Motor neuron (in vitro differentiated cells): ENCODE data around the gene IMPDH2. TPM values are rescaled to one million over a fixed set of nuclear protein-coding genes. Genes with fewer than 3 reads are reported as not detected.
A peak's percentile ranks its signal among the peaks of the same experiment; 100 is the strongest.
"Not testable (repeated sequence)": the region's sequence is repeated elsewhere in the genome, so short reads cannot be mapped to it uniquely, and the experiment has no call there.

Source experiments
- ATAC-seq, 8 experiments: fragments of 200-7000 bp; cut with Tn5 transposase; replicated peaks in 6 of 8; 2 replicates each; pipeline ENCODE4 v1.8.0; 2021; ENCODE audit warnings: mild to moderate bottlenecking in 8 of 8, moderate library complexity in 8 of 8
- H3K27ac ChIP-seq, 2 donors: fragments of 250-450 bp; sonication (Bioruptor Pico); 2 replicates each; pipeline ENCODE4 v1.9.0; 2021; ENCODE audit warnings: antibody characterized with exemption in 2 of 2, mild to moderate bottlenecking in 2 of 2, moderate library complexity in 1 of 2
- H3K4me1 ChIP-seq, 2 donors: fragments of 250-450 bp; sonication (Bioruptor Pico); replicated peaks in 1 of 2; 2 replicates each; pipeline ENCODE4 v1.6.1; 2021; ENCODE audit warnings: antibody characterized with exemption in 2 of 2, mild to moderate bottlenecking in 2 of 2, moderate library complexity in 1 of 2
- H3K4me3 ChIP-seq, 5 donors: fragments of 250-450 bp; sonication (Bioruptor Pico); 2 replicates each; pipeline ENCODE4 v1.9.0; 2021; ENCODE audit warnings: antibody characterized with exemption in 5 of 5, mild to moderate bottlenecking in 5 of 5, moderate library complexity in 4 of 5
- WGBS, 10 experiments: fragments of 450-650 bp; shearing (Covaris generic); methylation state at CpG; one replicate each; pipeline ENCODE4 v1.0.0; 2022; 5-methylcytosine and 5-hydroxymethylcytosine counted together
- in situ Hi-C, 9 experiments: fragments of 400-800 bp; cut with MboI; loops; one replicate each; pipeline ENCODE4 v1.15.0; 2021; ENCODE audit warnings: low sequenced_read_pairs in 9 of 9, low pct_unique_long_range_greater_than_20kb in 2 of 9; ENCODE audit not compliant: unreplicated experiment in 9 of 9
- total RNA-seq, 8 experiments: library from RNA; unstranded; fragments of 300-600 nt; gene quantifications; 2 replicates each; pipeline versions ENCODE4 v1.2.3 to v1.2.4, GENCODE V29; 2022

IMPDH2 gene
- total RNA-seq, 8 experiments from 2014 or later: 175 to 414 (median 331) TPM

DNA sequence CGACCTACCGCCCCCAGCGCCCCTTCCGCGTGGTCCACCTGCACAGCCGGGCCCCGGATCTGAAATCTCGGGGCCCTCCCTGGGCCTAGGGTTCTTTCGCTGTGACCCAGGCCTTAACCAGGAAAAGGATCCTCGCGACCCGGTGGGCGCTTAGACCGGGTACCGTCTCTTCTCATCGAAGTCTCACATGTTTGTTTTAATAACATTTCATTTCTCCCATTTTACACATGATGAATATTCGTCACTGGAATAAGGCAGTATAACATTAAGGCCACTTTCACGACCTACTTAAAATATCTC is 10.5 kb downstream of the IMPDH2 start:
- in situ Hi-C loops: no loop called here
- ATAC-seq: no peak
- 0 to 13% (median 7%) methylated on average over 1 to 9 of the region's 18 CpGs; no CpG with 5 or more reads in 2 of the 10 experiments for WGBS, 10 experiments
- Histone ChIP-seq H3K27ac (peak overlapping the region; percentile 61 to 76), H3K4me3 (peak overlapping the region; percentile 52 to 96 (median 83)), H3K4me1 (peaks cover 22 to 24% of the 10 kb centered on the region in 2 donors)

- Histone ChIP-seq H3K4me1 (peaks cover 22% of the 10 kb centered on the region in 2 donors), H3K27ac (peak within 1 kb of the TSS; percentile 61 to 76), H3K4me3 (peak within 1 kb of the TSS; percentile 52 to 96 (median 83))
- ATAC-seq: peak; percentile 7 to 47 (median 36)
- in situ Hi-C loops: no loop called here
- WGBS, 10 experiments: 0 to 2% methylated on average over 8 to 17 of the region's 85 CpGs; no CpG with 5 or more reads in 8 of the 10 experiments
These were observed 11.1 kb downstream of the IMPDH2 start, which contains the start of gene DALRD3 for GRCh38 chr3:49017971-49018706. DALRD3 (minus strand) TSS chr3:49018580; CDS start chr3:49018564, 16 bp downstream.

- peak in 1 of 8 experiments; percentile 0 for ATAC-seq
- Histone ChIP-seq H3K4me3 (peak overlapping the region; percentile 52 to 96 (median 83)), H3K4me1 (peaks cover 18 to 19% of the 10 kb centered on the region in 2 donors), H3K27ac (peak overlapping the region; percentile 61 to 76)
- in situ Hi-C loops: no loop called here
- 0 to 60% (median 21%) methylated on average over 1 to 15 of the region's 23 CpGs; no CpG with 5 or more reads in 6 of the 10 experiments for WGBS, 10 experiments
These were observed 11.8 kb downstream of the IMPDH2 start for GRCh38 chr3:49017229-49017970.

- in situ Hi-C loops: no loop called here
- no peak for ATAC-seq
- H3K4me1 ChIP-seq: peaks cover 18 to 19% of the 10 kb centered on the region in 2 donors
- H3K4me3 ChIP-seq: no peak overlapping the region
- WGBS, 10 experiments: 80 to 100% (median 100%) methylated on average over 1 to 3 of the region's 6 CpGs; no CpG with 5 or more reads in 3 of the 10 experiments
- H3K27ac ChIP-seq: no peak overlapping the region
These were observed 12.6 kb downstream of the IMPDH2 start for GRCh38 chr3:49016414-49017228.

GRCh38 chr3:49015765-49016164 is 13.4 kb downstream of the IMPDH2 start:
- Histone ChIP-seq H3K4me1 (peaks cover 18 to 19% of the 10 kb centered on the region in 2 donors), H3K4me3 (no peak overlapping the region), H3K27ac (no peak overlapping the region)
- peak in 1 of 8 experiments; percentile 35 for ATAC-seq
- 20 to 100% (median 100%) methylated on average over 1 to 3 of the region's 6 CpGs; no CpG with 5 or more reads in 7 of the 10 experiments for WGBS, 10 experiments
- in situ Hi-C loops: no loop called here

GRCh38 chr3:49015072-49015471 is 14.1 kb downstream of the IMPDH2 start:
- ATAC-seq: no peak
- Histone ChIP-seq H3K4me1 (peaks cover 16 to 18% of the 10 kb centered on the region in 2 donors), H3K27ac (no peak overlapping the region), H3K4me3 (no peak overlapping the region)
- whole genome bisulfite sequencing, 10 experiments: 80 to 100% (median 100%) methylated on average over 1 to 2 of the region's 8 CpGs; no CpG with 5 or more reads in 5 of the 10 experiments
- in situ Hi-C loops: no loop called here

DNA sequence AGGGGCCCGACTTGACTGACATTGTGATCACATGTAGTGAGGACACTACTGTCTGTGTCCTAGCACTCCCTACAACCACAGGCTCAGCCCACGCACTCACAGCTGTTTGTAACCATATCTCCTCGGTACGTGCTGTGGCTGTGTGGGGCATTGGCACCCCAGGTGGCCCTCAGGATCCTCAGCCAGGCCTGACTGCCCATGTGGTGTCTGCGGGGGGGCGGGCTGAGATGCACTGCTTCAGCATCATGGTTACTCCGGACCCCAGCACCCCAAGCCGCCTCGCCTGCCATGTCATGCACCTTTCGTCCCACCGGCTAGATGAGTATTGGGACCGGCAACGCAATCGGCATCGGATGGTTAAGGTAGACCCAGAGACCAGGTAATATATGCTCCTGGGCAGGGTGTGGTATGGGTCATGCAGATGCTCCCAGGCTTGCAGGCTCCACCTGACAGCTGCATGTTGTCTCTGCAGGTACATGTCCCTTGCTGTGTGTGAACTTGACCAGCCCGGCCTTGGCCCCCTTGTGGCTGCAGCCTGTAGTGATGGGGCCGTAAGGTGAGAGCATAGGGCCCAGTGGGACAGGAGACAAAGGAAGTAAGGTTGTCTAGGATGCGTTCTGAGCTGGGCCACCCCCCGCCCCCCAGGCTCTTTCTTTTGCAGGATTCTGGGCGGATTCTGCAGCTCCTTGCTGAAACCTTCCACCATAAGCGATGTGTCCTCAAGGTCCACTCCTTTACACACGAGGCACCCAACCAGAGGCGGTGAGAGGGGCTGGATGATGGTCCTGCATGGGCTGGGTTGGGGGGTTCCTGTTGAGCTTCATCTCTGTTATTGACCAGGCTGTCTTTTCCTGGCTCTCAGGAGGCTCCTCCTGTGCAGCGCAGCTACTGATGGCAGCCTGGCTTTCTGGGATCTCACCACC is 15.2 kb downstream of the IMPDH2 start:
- Histone ChIP-seq H3K4me1 (peaks cover 8 to 9% of the 10 kb centered on the region in 2 donors), H3K27ac (no peak overlapping the region), H3K4me3 (no peak overlapping the region)
- in situ Hi-C loops: no loop called here
- ATAC-seq: peak in 2 of 8 experiments; percentile 5 to 11
- WGBS, 10 experiments: 80 to 100% (median 98%) methylated on average over 1 to 10 of the region's 24 CpGs; no CpG with 5 or more reads in 3 of the 10 experiments

- Histone ChIP-seq H3K4me1 (peaks cover 12 to 13% of the 10 kb centered on the region in 2 donors), H3K4me3 (no peak overlapping the region), H3K27ac (no peak overlapping the region)
- peak in 1 of 8 experiments; percentile 3 for ATAC-seq
- in situ Hi-C loops: no loop called here
- WGBS, 10 experiments: 89 to 100% (median 100%) methylated on average over 1 to 9 of the region's 19 CpGs; no CpG with 5 or more reads in 6 of the 10 experiments
These were observed 16.0 kb downstream of the IMPDH2 start for GRCh38 chr3:49013113-49013737.

DNA sequence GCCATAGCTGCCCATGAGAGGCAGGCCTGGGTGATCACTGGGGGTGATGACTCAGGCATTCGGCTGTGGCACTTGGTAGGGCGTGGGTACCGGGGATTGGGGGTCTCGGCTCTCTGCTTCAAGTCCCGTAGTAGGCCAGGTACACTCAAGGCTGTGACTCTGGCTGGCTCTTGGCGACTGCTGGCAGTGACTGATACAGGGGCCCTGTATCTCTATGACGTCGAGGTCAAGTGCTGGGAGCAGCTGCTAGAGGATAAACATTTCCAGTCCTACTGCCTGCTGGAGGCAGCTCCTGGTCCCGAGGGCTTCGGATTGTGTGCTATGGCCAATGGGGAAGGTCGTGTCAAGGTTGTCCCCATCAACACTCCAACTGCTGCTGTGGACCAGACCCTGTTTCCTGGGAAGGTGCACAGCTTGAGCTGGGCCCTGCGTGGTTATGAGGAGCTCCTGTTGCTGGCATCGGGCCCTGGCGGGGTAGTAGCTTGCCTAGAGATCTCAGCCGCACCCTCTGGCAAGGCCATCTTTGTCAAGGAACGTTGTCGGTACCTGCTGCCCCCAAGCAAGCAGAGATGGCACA is 16.7 kb downstream of the IMPDH2 start:
- peaks cover 13 to 14% of the 10 kb centered on the region in 2 donors for H3K4me1 ChIP-seq
- ATAC-seq: no peak
- 60 to 100% (median 90%) methylated on average over 2 to 7 of the region's 17 CpGs; no CpG with 5 or more reads in 6 of the 10 experiments for WGBS, 10 experiments
- in situ Hi-C loops: no loop called here
- H3K27ac ChIP-seq: no peak overlapping the region
- H3K4me3 ChIP-seq: no peak overlapping the region

DNA sequence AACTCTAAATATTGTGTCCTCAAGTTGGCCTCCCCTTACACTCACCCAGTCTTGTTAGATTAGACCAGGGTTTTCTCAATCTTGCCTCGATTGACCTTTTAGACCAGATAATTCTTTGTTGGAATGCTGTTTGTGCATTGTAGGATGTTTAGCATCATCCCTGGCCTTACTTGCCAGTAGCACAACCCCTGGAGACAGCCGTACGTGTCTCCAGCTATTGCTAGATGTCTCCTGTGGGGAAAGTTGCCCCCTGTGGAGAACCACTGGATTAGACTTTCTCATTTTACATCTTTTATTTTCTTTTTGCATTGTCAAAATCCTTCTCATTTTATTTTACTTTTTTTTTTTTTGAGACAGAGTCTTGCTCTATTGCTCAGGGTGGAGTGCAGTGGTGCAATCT is 19.8 kb downstream of the IMPDH2 start:
- in situ Hi-C loops: no loop called here
- Histone ChIP-seq H3K4me3 (no peak overlapping the region), H3K27ac (no peak overlapping the region), H3K4me1 (peaks cover 12 to 14% of the 10 kb centered on the region in 2 donors)
- WGBS, 10 experiments: 60 to 93% (median 86%) methylated on average over 1 to 3 of the region's 3 CpGs; no CpG with 5 or more reads in 6 of the 10 experiments
- no peak for ATAC-seq

GRCh38 chr3:49008627-49009026 is 20.6 kb downstream of the IMPDH2 start:
- WGBS, 10 experiments: 50 to 100% (median 83%) methylated on average over 1 to 4 of the region's 5 CpGs
- H3K27ac ChIP-seq, ATAC-seq, in situ Hi-C loops: not testable (repeated sequence)
- Histone ChIP-seq H3K4me3 (peak overlapping the region; percentile 73 to 95 (median 92)), H3K4me1 (peaks cover 12 to 14% of the 10 kb centered on the region in 2 donors)
